Endodermal cell (in vitro differentiated cells): ENCODE data around the gene MISP. TPM values are rescaled to one million over a fixed set of nuclear protein-coding genes. Genes with fewer than 3 reads are reported as not detected.
A peak's percentile ranks its signal among the peaks of the same experiment; 100 is the strongest.
"Not testable (repeated sequence)": the region's sequence is repeated elsewhere in the genome, so short reads cannot be mapped to it uniquely, and the experiment has no call there.

Experiments used
- DNase-seq: peaks from one replicate; pipeline ENCODE4 v3.0.0-alpha.2; 2017
- H3K27ac ChIP-seq: 2 replicates; pipeline ENCODE4 v1.5.1; 2013; ENCODE audit warnings: mild to moderate bottlenecking, low read depth, low read length, moderate library complexity
- H3K27me3 ChIP-seq: 2 replicates; pipeline ENCODE4 v1.6.1; 2013; ENCODE audit warnings: mild to moderate bottlenecking, low read length, moderate library complexity; ENCODE audit not compliant: insufficient read depth, control insufficient read depth, poor library complexity, severe bottlenecking
- H3K36me3 ChIP-seq: 2 replicates; pipeline ENCODE4 v1.7.0; 2013; ENCODE audit warnings: mild to moderate bottlenecking, low read length, moderate library complexity; ENCODE audit not compliant: control insufficient read depth, insufficient read depth
- H3K4me1 ChIP-seq: one replicate; pipeline ENCODE4 v1.7.0; 2013; ENCODE audit warnings: low read length; ENCODE audit not compliant: control insufficient read depth, insufficient read depth
- H3K4me3 ChIP-seq: 2 replicates; pipeline ENCODE4 v1.5.1; 2013; ENCODE audit warnings: mild to moderate bottlenecking, low read length, moderate library complexity
- H3K9ac ChIP-seq: 2 replicates; pipeline ENCODE4 v1.6.1; 2013; ENCODE audit warnings: mild to moderate bottlenecking, low read length, moderate library complexity; ENCODE audit not compliant: poor library complexity, severe bottlenecking; ENCODE audit errors: extremely low read depth
- H3K9me3 ChIP-seq: 2 replicates; pipeline ENCODE4 v1.6.1; 2013; ENCODE audit warnings: mild to moderate bottlenecking, low read length, moderate library complexity; ENCODE audit not compliant: control insufficient read depth
- H3K27ac Mint-ChIP-seq: 2 replicates; pipeline ENCODE4 v1.8.0; 2020; ENCODE audit warnings: mixed read lengths
- H3K27me3 Mint-ChIP-seq: 2 replicates; pipeline ENCODE4 v1.8.0; 2021; ENCODE audit warnings: mild to moderate bottlenecking, mixed read lengths; ENCODE audit not compliant: insufficient read depth
- H3K36me3 Mint-ChIP-seq: 2 replicates; pipeline ENCODE4 v1.8.0; 2020; ENCODE audit warnings: low read depth, mixed read lengths
- H3K4me1 Mint-ChIP-seq: 2 replicates; pipeline ENCODE4 v1.8.0; 2020; ENCODE audit warnings: mixed read lengths
- H3K4me3 Mint-ChIP-seq: 2 replicates; pipeline ENCODE4 v1.8.0; 2020; ENCODE audit warnings: mild to moderate bottlenecking, moderate library complexity, mixed read lengths
- H3K9me3 Mint-ChIP-seq: 2 replicates; pipeline ENCODE4 v1.8.0; 2020; ENCODE audit warnings: mild to moderate bottlenecking, mixed read lengths
- CTCF ChIP-seq: fragments of 200-600 bp; sonication (generic); conservative IDR thresholded peaks from 2 replicates; pipeline ENCODE4 v1.5.0; 2021; ENCODE audit warnings: antibody characterized with exemption, mild to moderate bottlenecking
- WGBS, 2 experiments: methylation state at CpG; one replicate each; pipeline versions ENCODE4 v1.1.5 to v1.1.7; 2013; ENCODE audit warnings: missing lambda C conversion rate in 2 of 2, mixed read lengths in 1 of 2; ENCODE audit not compliant: insufficient coverage in 1 of 2, insufficient read length in 1 of 2; 5-methylcytosine and 5-hydroxymethylcytosine counted together
- long read RNA-seq, 4 experiments: library from polyadenylated mRNA in 2 of 4; library from RNA in 1 of 4; library from capped mRNA in 1 of 4; stranded (forward) in 3 of 4; unstranded in 1 of 4; transcript quantifications; one replicate each; pipeline ENCODE4 v2.0.0, GENCODE V29; 2020 to 2021; ENCODE audit warnings: inconsistent platforms in 1 of 4
- polyA plus RNA-seq, 2 experiments: library from polyadenylated mRNA; stranded (reverse); fragments of 50-300 nt; gene quantifications; one replicate each; pipeline ENCODE4 v1.2.3, GENCODE V29; 2013
- total RNA-seq, 2 donors: library from RNA; stranded (reverse); fragmentation: NEBNext Ultra II Directional in 1 of 2; extraction: Animal tissue kit (Norgen Biotek cat#: 25700) in 1 of 2; gene quantifications; 2 replicates in 1 of 2; 3 replicates in 1 of 2; pipeline ENCODE4 v1.2.1, GENCODE V29; 2021

The MISP gene, protein sequence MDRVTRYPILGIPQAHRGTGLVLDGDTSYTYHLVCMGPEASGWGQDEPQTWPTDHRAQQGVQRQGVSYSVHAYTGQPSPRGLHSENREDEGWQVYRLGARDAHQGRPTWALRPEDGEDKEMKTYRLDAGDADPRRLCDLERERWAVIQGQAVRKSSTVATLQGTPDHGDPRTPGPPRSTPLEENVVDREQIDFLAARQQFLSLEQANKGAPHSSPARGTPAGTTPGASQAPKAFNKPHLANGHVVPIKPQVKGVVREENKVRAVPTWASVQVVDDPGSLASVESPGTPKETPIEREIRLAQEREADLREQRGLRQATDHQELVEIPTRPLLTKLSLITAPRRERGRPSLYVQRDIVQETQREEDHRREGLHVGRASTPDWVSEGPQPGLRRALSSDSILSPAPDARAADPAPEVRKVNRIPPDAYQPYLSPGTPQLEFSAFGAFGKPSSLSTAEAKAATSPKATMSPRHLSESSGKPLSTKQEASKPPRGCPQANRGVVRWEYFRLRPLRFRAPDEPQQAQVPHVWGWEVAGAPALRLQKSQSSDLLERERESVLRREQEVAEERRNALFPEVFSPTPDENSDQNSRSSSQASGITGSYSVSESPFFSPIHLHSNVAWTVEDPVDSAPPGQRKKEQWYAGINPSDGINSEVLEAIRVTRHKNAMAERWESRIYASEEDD
- under 1 TPM in 1 of 2 donors, not detected in 1; 0.11 TPM for total RNA-seq
- 0.18 TPM for polyA plus RNA-seq (2013, experiment 1 of 2)
- 0.21 TPM for polyA plus RNA-seq (2013, experiment 2 of 2)
- long read RNA-seq, experiment 1, result 0 reads
- long read RNA-seq, experiment 2, result 0 reads
- long read RNA-seq, experiment 3, result 0 reads
- long read RNA-seq, experiment 4, result 0 reads

DNA sequence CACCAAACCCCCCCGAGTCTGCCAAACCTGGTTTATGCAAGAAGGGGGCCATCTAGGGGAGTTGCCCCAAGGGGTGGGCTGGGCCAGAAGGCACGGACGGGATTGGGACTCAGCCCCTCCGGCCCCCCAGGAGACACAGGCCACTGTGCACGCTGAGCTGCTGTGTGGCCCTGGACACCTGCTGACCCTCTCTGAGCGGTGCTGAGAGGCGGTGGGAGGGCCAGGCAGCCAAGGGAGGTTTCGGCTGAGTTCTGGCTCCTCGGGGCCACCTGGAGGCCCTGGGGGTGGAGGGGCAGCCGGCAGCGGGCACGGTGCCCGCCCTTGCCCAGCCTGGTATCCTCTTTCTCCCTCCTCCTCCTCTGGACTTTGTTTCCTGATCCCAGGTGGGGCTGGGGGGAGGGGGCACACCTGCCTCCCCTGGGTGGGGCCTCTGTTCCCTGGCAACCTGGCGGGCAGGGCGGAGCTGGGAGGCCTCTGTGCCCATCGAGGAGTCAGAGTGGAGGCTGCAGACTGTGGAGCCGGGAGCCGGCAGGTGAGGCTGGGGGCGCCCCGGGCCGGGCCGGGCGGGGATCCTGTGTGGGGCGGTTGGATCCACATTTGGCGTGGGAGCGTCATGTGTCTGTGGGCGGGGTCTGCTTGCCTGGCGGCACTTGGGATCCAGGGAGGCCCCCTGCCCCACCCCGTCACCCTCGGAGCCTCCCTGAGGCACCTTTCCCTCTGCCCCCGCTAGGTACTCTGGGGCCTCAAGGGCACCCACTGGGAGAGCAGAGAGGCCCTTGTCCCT, at the start of gene MISP:
TSS of gene MISP (plus strand) at position 473 of the 784 bp plus-strand sequence. CDS start 5,835 bp downstream, outside the sequence.
- 84 to 87% methylated on average over 12 to 30 of the region's 31 CpGs for WGBS, 2 experiments
- no peaks in the 10 kb centered on the region for H3K27me3 ChIP-seq

DNA sequence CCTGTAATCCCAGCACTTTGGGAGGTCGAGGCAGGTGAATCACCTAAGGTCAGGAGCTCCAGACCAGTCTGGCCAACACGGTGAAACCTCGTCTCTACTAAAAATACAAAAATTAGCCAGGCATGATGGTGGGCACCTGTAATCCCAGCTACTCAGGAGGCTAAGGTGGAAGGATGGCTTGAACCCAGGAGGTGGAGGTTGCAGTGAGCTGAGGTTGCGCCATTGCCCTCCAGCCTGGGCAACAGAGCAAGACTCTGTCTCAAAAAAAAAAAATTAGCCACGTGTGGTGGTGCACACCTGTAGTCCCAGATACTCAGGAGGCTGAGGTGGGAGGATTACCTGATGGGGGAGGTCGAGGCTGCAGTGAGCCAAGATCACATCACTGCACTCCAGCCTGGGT, 48.1 kb upstream of the MISP start:
- not testable (repeated sequence) for H3K27ac Mint-ChIP-seq, H3K4me3 ChIP-seq, H3K27me3 ChIP-seq, H3K9me3 ChIP-seq, H3K36me3 Mint-ChIP-seq, H3K27me3 Mint-ChIP-seq, DNase-seq, H3K36me3 ChIP-seq, H3K9me3 Mint-ChIP-seq, H3K9ac ChIP-seq, H3K27ac ChIP-seq, H3K4me1 ChIP-seq, H3K4me1 Mint-ChIP-seq
- peak overlapping the region; percentile 38 for H3K4me3 Mint-ChIP-seq
- 83 to 85% methylated on average over 4 to 6 of the region's 6 CpGs for WGBS, 2 experiments

More for the DNA sequence above, at the start of gene MISP:
- Histone ChIP-seq H3K27ac (no peak within 1 kb of the TSS), H3K4me3 (no peak within 1 kb of the TSS), H3K9ac (no peak within 1 kb of the TSS), H3K9me3 (no peaks in the 10 kb centered on the region), H3K36me3 (no peaks in the 10 kb centered on the region), H3K4me1 (no peaks in the 10 kb centered on the region)
- peaks cover 3% of the 10 kb centered on the region for H3K36me3 Mint-ChIP-seq
- H3K4me1 Mint-ChIP-seq, result no peaks in the 10 kb centered on the region
- H3K9me3 Mint-ChIP-seq, result peaks cover 11% of the 10 kb centered on the region
- H3K4me3 Mint-ChIP-seq, result no peak within 1 kb of the TSS
- no peak for TF ChIP-seq CTCF
- H3K27me3 Mint-ChIP-seq, result no peaks in the 10 kb centered on the region
- DNase-seq, result no peak
- no peak within 1 kb of the TSS for H3K27ac Mint-ChIP-seq

DNA sequence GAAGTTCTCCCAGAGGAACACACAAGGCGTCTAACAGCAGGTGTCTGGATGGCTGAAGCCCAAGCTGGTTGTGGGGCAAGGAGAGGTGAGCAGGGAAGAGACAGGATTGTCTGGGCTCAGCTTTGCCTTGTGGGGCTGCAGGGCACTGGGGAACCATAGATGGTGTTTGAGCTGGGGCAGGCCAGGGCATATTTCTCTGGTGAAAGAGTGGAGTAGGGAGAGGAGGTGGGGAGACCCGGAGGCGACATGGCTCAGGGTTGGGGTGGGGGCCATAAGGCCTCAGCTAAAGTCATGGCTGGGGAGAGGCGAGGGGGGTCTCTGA, 47.6 kb upstream of the MISP start:
- Mint-ChIP-seq H3K27ac (no peak overlapping the region), H3K4me3 (peak overlapping the region; percentile 38), H3K27me3 (peaks cover 11% of the 10 kb centered on the region), H3K4me1 (no peaks in the 10 kb centered on the region), H3K9me3 (peaks cover 11% of the 10 kb centered on the region), H3K36me3 (no peaks in the 10 kb centered on the region)
- Histone ChIP-seq H3K27ac (no peak overlapping the region), H3K9ac (no peak overlapping the region), H3K36me3 (no peaks in the 10 kb centered on the region), H3K27me3 (no peaks in the 10 kb centered on the region), H3K4me3 (no peak overlapping the region), H3K9me3 (no peaks in the 10 kb centered on the region), H3K4me1 (no peaks in the 10 kb centered on the region)
- DNase-seq, result no peak
- WGBS, 2 experiments, result 80 to 88% methylated on average over 1 to 4 of the region's 4 CpGs
- no peak for TF ChIP-seq CTCF
